HT1080 (cell line): ENCODE results near the gene TUBA8. TPM values are rescaled to one million over a fixed set of nuclear protein-coding genes. Genes with fewer than 3 reads are reported as not detected.

ENCODE experiments used
- DNase-seq: peaks from one replicate; pipeline ENCODE4 v3.0.0-alpha.2; 2015; ENCODE audit warnings: low read depth
- total RNA-seq: library from RNA; depleted of rRNA; stranded (reverse); fragments of >200 nt; shearing (Covaris generic); gene quantifications from 2 replicates; pipeline ENCODE4 v1.2.3, GENCODE V29; 2014

The TUBA8 gene
- total RNA-seq, 1 experiment from 2014 or later, result 0.06 TPM

GRCh38 chr22:18077087-18077638, 33.4 kb upstream of the TUBA8 start:
- no peak for DNase-seq

GRCh38 chr22:18077639-18078328, 32.8 kb upstream of the TUBA8 start, which contains the start of gene PEX26:
Gene PEX26, plus strand, starts transcription at chr22:18077990. Its CDS starts 387 bp downstream, at chr22:18078377.
- DNase-seq, result peak; percentile 96

- DNase-seq, result no peak
Observed at GRCh38 chr22:18078329-18079041, 32.1 kb upstream of the TUBA8 start.

GRCh38 chr22:18079706-18080233, 30.8 kb upstream of the TUBA8 start:
- DNase-seq, result no peak

GRCh38 chr22:18081416-18081815, 29.2 kb upstream of the TUBA8 start:
- DNase-seq, result no peak

- no peak for DNase-seq
Observed at GRCh38 chr22:18082467-18082866, 28.1 kb upstream of the TUBA8 start.

- no peak for DNase-seq
Observed at GRCh38 chr22:18083406-18083805, 27.2 kb upstream of the TUBA8 start.

GRCh38 chr22:18085188-18085587, 25.4 kb upstream of the TUBA8 start:
- no peak for DNase-seq

- no peak for DNase-seq
Observed at GRCh38 chr22:18087350-18087855, 23.2 kb upstream of the TUBA8 start.

- no peak for DNase-seq
Observed at GRCh38 chr22:18088825-18089568, 21.6 kb upstream of the TUBA8 start.

GRCh38 chr22:18090286-18090685, 20.3 kb upstream of the TUBA8 start:
- no peak for DNase-seq

- DNase-seq, result no peak
Observed at GRCh38 chr22:18091478-18091877, 19.1 kb upstream of the TUBA8 start.

- peak; percentile 82 for DNase-seq
Observed at GRCh38 chr22:18091916-18092526, 18.6 kb upstream of the TUBA8 start.

GRCh38 chr22:18093661-18094060, 16.9 kb upstream of the TUBA8 start:
- no peak for DNase-seq

- DNase-seq, result peak; percentile 39
Observed at GRCh38 chr22:18095101-18095805, 15.4 kb upstream of the TUBA8 start.

GRCh38 chr22:18096823-18097222, 13.8 kb upstream of the TUBA8 start:
- DNase-seq, result no peak

GRCh38 chr22:18100781-18101180, 9.8 kb upstream of the TUBA8 start:
- DNase-seq, result no peak

GRCh38 chr22:18101536-18101935, 9.1 kb upstream of the TUBA8 start:
- DNase-seq, result no peak

- no peak for DNase-seq
Observed at GRCh38 chr22:18103527-18104269, 6.9 kb upstream of the TUBA8 start.

- no peak for DNase-seq
Observed at GRCh38 chr22:18104566-18104965, 6.0 kb upstream of the TUBA8 start.
